Measurements from ENCODE around the gene GOLPH3.
"Not testable (repeated sequence)": the region's sequence is repeated elsewhere in the genome, so short reads cannot be mapped to it uniquely, and the experiment has no call there.

Gene GOLPH3

DNA sequence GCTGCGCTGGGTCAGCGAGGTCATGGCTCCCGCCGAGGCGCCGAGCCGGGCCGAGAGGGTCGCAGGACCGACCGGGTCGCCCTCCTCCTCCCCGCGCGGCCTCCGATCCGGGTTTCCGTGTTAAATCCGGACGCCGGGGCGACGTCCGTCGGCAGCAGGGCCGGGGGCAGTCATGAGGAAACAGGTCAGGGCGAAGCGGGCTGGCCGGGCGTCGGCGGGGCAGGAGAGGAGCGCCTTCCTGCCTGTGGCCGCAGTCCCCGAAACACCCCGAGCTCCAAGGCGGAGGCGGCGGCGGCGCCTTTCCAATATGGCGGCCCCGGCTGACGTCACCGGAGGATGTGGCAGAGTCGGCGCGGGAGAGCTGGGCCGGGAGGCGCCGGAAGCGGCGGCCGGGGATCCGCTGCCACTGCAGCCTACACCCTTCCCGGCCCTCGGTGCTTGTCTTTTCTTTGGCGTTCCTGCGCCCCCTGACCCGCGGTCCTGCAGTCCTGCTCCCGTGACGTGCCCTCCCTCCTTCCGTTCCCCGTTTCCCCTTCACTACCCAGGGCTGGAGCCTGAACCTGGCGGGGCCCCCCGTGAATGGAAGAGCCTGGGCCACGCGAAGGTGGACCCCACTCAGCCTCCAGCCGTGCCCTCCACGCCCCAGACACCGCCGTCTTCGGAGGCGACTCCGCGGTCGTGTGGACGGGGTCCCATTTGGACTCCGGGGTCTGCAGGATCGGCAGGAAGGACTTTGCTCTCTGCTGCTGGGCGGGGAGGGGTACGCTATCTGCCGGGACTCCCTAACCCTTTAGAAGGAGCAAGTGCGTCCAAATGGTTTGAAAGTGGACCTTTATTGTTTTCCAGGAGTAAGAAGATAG, at the start of gene GOLPH3:
Gene GOLPH3, minus strand, starts transcription at position 309 of the 860 bp plus-strand sequence. Its CDS starts 285 bp downstream, at position 24.
- DNase-seq (ENCODE audit: low read depth, low spot score), result peak; percentile 94

DNA sequence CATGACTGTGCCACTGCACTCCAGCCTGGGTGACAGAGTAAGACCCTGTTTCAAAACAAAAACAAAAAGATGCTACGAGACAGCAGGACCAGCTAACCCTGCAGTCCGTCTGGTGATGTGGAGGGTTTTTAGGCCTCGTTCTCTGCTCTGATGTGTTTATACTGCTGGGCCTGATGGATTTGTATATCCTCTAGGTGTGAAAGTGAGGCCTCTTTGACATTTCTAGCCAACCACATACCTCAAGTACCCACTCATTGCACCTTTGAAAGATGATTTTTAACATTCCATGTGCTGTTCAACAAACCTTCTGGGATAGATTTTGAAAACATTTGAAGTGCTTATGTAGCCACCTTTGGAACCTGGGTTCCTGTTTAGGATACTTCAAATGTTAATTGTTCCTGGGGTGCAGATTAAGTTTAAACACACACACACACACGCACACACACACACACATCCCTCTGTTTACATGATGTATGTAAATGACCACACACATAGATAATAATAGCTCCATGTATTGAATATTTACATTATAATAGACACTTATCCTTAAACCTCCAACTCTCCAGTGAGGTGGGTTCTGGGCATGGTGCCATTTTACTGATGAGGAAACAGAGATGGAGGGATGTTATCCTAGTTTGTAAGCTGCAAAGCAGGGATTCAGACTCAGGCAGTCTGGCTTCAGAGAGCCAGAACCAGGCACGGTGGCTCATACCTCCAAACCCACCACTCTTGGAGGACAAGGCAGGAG, 48.8 kb upstream of the GOLPH3 start:
- no peak for DNase-seq (ENCODE audit: low read depth, low spot score)

DNA sequence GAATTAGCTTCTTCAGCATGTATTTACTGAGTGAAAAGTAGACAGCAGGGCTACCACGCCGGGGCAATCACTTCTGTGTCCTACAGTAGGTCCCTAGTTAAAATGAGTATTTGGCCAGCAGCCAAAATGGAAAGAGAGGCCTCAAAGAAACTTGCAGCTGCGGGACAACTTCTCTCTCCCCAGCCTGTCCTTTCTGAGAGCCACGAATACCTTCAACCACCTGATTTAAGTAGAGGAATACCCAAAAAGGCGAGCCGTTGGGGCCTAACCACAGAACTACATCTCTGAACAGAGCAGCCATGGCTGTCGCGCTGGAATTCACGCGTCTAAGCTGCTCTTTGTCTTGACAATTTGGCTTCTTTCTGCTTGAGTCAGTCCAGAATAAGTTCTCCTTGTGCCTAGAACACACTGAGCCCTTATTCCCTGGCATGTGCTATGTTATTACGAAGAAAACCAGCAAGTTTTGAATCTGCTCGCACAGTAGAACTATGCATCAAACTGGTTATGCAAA, 43.8 kb upstream of the GOLPH3 start:
- no peak for DNase-seq (ENCODE audit: low read depth, low spot score)

DNA sequence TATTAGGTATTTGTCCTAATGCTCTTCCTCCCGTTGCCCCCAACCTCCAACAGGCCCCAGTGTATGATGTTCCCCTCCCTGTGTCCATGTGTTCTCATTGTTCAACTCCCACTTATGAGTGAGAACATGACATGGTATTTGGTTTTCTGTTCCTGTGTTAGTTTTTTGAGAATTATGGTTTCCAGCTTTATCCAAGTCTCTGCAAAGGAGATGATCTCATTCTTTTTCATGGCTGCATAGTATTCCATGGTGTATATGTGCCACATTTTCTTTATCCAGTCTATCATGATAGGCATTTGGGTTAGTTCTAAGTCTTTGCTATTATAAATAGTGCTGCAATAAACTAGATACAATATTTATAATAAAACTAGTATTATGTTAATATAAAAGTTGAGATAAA, 40.2 kb upstream of the GOLPH3 start:
- DNase-seq (ENCODE audit: low read depth, low spot score), result not testable (repeated sequence)

DNA sequence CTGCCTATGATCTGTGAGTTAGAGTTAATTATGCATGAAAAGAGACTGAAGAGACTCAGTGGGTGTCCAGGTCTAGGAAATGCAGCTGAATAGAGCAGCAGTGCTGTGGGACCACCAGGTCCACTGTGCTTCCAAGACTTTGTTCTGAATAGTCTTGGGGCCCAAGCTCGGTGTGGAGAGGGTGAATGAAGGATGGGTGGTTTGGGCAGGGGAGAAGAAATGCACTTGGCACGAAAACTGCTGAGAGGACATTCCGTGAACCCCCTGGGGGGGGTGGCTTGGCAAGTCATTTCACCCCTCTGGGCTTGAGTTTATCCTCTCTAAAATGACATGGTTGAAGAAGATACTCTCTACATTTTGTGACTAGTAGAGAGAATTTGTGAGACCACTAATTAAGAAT, 36.0 kb upstream of the GOLPH3 start:
- DNase-seq (ENCODE audit: low read depth, low spot score), result no peak

DNA sequence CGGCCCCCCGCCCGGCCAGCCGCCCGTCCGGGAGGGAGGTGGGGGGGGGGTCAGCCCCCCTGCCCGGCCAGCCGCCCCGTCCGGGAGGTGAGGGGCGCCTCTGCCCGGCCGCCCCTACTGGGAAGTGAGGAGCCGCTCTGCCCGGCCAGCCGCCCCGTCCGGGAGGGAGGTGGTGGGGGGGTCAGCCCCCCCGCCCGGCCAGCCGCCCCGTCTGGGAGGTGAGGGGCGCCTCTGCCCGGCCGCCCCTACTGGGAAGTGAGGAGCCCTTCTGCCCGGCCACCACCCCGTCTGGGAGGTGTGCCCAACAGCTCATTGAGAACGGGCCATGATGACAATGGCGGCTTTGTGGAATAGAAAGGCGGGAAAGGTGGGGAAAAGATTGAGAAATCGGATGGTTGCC, 34.7 kb upstream of the GOLPH3 start:
- DNase-seq (ENCODE audit: low read depth, low spot score), result not testable (repeated sequence)

DNA sequence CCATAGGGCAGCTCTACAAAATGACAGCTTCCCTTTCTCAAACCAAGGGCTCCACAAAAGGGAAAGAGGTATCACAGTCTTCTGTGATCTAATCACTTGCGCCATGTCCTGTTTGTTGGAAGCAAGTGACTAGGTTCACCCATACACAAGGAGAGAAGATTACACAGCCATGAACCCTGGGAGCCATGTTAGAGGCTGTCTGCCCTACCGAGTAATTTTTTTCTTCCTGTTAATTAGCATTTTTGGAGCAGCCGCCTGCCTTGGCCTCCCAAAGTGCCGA, 33.2 kb upstream of the GOLPH3 start:
- DNase-seq (ENCODE audit: low read depth, low spot score), result no peak

DNA sequence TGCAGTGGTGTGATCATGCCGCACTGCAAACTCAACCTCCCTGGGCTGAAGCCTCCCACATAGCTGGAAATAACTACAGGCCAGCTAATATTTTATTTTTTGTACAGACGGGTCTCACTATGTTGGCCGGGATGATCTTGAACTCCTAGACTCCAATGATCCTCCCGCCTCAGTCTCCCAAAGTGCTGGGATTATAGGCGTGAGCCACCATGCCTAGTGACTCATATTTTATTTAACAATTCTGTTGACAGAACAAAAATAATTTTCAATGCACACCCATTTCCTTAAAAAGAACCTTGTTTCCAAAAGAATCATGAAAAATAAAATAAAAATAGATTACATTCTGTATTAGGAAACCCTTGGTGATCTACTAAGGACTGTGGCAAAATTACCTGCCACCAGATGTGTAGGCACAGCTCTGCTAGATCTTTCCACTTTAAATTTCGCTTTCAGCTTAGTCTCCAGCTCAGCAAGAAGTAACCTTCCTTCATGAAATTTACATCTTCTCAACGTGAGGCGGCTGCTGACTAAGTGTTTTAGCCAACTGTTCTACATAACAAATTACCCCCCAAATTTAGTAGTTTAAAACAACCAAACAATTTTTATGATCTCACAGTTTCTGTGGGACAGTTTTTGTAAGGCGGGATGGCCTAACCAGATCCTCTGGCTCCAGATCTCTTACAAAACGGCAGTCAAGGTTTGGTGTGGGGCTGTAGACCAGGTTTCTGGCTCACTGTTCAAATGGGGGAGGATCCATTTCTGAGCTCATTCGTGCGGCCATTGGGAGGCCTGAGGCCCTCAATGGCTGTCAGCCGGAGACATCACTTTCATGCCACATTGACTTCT, 32.6 kb upstream of the GOLPH3 start:
- no peak for DNase-seq (ENCODE audit: low read depth, low spot score)

DNA sequence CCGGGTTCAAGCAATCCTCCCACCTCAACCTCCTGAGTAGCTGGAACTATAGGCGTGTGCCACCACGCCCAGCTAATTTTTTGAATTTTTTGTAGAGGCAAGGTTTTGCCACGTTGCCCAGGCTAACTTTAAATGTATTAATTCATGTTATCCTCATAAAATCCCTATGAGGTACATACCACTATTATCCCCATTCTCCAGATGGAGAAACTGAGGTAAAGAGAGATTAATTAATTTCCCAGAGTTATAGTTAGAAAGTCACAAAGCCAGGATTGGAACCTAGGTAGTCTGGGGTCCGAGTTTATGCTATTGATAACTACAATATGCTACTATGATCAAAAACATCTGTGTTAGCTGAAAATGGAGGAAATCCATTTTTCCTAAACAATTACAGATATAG, 31.9 kb upstream of the GOLPH3 start:
- DNase-seq (ENCODE audit: low read depth, low spot score), result no peak

DNA sequence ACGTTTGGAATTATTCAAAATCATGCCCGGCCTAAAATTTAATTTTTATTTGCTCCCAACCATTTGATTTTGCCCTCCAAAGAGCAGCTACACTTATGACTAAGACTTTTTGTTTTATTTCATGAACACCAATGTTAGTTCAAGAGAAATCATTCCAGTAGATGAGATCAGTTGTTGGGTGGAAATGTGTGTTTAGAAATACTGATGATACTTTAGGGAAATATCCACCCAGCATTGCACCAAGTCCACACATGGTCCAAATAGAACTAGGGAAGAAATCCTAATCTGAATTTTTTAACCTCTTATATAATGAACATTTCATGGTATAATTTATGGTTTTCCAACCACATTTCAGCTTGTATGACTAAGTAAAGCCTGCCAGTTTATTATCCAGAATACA, 28.3 kb upstream of the GOLPH3 start:
- no peak for DNase-seq (ENCODE audit: low read depth, low spot score)

DNA sequence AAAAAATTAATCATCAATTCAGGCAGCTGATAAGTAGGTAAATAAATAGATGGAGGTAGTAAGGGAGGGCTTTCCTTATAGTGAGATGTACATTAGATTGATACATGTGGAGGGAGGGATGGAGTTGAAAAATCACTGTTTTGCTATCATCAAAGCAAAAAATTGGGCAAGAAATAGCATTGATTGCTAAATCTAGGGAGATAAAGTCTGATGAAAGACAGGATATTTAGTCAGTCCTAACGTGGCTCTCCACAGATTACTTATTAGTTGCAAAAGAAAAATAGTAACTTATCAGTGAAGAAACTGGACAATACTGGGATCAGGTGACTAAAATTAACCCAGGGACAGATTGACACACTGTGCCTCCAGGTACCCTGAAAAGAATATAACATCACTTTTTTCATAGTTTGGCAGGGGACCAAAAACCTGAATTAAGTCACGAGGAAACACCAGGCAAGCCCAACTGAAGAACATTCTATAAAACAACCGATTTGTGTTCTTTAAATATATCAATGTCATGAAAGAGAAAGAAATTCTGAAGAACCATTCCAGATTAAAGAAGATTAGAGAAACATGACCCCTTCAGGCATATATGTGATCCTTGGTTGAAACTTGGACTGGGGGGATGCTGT, 27.1 kb upstream of the GOLPH3 start:
- no peak for DNase-seq (ENCODE audit: low read depth, low spot score)

DNA sequence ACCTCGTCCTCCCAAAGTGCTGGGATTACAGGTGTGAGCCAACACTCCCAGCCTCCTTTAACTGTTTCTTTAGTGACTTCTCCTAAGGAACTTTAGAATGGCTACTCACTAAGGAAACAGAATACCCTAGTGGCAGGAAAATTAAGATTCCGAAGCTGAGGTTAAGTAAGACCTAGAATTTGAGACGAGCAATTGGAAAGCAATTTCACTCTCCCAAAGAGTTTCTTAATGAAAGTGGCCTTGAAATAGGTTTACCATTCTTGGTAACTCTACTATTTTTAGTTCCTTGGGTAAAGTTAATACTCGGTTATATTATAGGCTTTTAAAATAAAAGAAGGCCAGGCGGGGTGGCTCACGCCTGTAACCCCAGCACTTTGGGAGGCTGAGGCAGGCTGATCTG, 22.9 kb upstream of the GOLPH3 start:
- no peak for DNase-seq (ENCODE audit: low read depth, low spot score)

DNA sequence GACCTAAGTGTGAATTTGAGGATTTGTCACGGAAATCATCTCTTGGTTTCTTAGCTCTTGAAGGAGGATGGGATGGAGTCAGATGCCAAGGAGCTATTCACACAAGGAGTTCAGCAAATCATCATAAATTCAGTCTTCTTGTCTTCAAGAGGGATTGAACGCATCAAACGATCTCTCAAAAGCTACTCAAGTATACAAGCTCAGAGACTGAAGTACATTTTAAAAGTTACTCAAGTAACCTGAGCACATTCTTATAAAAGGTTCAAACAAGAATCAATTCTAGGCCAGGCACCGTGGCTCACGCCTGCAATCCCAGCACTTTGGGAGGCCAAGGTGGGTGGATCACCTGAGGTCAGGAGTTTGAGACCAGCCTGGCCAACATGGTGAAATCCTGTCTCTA, 21.1 kb upstream of the GOLPH3 start:
- no peak for DNase-seq (ENCODE audit: low read depth, low spot score)

DNA sequence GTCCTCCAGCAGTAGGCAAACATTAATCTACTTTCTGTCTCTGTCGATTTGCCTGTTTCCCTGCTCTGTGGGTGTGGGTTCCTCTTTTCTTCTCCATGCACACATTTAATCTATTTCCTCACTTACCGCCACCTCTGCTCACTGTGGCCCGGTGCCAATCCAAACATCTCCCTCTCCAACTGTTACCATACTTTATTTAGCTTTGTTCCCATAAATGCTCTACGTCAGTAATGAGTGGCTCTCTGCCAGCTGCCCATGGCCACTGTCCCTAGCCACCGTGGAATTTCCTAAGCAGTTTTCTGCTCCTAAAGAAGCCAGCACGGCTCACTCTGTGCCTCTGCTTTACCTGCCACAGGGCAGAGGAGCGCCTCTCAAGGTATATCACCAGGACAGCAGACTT, 19.5 kb upstream of the GOLPH3 start:
- DNase-seq (ENCODE audit: low read depth, low spot score), result no peak

DNA sequence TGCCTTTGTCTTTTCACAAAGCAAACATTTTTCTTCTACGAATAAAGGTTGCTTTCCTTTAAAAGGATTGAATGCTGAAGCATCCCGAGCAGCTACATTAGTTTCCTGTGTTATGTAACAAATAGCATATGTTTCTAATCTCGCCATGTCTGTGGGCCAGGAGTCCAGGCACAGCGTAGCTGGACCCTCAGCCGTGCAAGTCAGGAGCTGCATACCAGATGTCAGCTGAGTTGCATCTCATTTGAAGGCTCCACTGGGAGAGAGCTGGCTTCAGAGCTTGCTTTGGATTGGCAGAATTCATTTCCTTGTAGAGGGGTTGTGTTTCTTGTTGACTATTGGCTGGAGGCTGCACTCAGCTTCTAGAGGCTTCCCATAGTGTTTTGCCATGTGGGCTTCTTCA, 16.0 kb upstream of the GOLPH3 start:
- no peak for DNase-seq (ENCODE audit: low read depth, low spot score)

DNA sequence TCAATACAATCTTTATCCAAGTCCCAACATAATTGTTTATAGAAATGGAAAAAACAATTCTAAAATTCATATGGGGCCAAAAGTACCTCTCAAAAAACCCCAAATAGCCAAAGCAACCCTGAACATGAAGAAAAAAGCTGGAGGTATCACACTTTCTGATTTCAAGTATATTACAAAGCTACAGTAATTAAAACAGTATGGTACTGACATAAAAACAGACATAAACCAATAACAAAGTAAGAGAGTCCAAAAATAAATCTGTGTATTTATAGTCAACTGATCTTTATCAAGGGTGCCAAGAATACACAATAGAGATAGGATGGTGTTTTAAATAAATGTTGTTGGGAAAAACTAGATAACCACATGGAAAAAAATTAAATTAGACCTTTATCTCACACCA, 13.6 kb upstream of the GOLPH3 start:
- DNase-seq (ENCODE audit: low read depth, low spot score), result no peak

DNA sequence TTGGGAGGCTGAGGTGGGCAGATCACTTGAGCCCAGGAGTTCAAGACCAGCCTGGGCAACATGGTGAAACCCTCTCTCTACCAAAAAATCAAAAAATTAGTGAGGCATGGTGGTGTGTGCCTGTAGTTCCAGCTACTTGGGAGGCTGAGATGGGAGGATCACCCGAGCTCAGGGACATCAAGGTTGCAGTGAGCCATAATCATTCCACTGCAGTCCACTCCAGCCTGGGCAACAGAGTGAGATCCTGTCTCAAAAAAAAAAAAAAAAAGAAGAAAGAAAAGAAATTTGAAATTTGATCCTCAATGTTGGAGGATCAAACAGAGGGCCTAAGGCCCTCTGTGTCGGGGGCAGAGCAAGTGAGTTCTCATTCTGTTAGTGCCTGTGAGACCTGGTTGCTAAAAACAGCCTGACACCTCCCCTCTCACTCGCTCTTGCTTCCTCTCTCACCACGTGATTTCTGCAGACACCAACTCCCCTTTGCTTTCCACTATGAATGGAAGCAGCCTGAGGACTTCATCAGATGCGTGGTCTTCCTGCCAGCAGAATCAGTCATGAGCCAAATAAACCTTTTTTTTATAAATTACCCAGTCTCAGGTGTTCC, 8.4 kb upstream of the GOLPH3 start:
- peak; percentile 23 for DNase-seq (ENCODE audit: low read depth, low spot score)

DNA sequence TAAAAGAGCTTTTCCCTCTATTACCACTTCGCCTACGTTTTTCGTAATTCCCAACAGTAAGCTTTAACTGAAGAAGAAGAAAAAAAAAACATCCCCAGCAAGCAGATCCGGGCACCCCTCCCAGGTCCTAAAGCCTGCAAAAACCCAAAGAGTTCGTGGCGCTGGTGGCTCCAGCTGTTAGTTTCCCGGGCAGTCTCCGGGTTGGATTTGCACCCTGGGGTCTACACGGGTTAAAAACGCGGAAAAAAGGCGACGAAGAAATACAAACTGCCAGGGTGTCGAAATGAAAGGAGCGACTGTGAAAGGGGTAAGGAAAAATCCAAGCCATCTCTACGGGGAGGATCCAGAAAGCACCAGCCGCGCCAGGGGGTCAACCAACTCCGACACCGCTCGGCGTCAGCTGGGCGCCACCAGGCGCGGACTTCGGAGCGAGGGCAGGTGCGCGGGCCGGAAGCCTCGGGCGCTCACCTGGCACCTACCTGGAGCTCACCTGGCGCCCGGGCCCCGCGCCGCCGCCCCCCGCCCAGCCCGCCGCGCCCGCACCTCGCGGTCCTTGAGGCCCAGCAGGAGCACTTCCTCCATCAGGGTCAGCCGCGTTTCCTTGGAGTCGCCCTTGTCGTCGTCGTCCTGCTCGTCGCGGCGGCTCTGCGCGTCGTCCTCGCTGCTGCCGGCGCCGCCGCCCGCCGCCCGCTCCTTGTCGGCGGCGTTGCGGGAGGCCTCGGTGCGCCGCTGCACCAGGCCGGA, 680 bp downstream of the GOLPH3 start:
- peak; percentile 55 for DNase-seq (ENCODE audit: low read depth, low spot score)

DNA sequence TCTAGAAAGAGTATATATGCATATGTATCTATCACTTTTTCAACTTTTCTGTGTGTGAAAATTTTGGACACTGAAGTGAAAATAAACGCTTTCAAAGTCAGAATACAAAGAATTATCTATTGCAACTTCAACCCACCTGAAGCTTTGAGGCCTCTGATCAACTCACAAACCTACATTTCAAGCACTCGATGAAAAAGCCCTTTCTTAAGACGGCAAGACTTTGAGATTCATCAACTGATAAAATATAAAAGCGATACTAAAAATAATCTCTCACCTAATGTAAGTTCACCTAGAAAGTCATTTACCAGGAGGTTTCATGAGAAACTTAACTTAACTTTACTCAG, 1.2 kb downstream of the GOLPH3 start:
- DNase-seq (ENCODE audit: low read depth, low spot score), result no peak

DNA sequence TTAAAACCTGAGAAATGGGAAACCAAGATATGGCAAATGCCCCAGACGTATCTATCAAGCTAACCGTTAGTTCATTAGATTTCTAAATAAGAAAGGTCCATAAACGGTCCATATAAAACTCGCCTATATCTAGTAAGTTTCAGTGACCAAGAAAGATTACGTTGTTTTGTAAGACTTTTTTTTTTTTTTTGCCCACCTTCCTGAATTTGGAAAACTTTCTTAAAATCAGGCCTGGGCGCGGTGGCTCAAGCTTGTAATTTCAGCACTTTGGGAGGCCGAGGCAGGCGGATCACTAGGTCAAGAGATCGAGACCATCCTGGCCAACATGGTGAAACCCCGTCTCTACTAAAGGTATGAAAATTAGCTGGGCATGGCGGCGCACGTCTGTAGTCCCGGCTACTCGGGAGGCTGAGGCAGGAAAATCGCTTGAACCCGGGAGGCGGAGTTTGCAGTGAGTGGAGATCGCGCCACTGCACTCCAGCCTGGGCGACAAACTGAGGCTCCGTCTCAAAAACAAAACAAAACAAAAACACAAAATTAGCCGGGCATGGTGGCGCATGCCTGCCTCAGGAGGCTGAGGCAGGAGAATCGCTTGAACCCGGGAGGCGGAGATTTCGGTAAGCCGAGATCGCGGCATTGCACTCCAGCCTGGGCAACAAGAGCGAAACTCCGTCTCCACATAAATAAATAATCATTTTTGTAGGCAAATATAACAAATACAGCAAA, 1.8 kb downstream of the GOLPH3 start:
- peak; percentile 67 for DNase-seq (ENCODE audit: low read depth, low spot score)

Data from ELF-1 (cell line).